ENCODE data around the gene LSS. TPM values are rescaled to one million over a fixed set of nuclear protein-coding genes. Genes with fewer than 3 reads are reported as not detected.

The LSS gene
- total RNA-seq, 2 donors from 2014 or later: 38.9 to 68.9 TPM

DNA sequence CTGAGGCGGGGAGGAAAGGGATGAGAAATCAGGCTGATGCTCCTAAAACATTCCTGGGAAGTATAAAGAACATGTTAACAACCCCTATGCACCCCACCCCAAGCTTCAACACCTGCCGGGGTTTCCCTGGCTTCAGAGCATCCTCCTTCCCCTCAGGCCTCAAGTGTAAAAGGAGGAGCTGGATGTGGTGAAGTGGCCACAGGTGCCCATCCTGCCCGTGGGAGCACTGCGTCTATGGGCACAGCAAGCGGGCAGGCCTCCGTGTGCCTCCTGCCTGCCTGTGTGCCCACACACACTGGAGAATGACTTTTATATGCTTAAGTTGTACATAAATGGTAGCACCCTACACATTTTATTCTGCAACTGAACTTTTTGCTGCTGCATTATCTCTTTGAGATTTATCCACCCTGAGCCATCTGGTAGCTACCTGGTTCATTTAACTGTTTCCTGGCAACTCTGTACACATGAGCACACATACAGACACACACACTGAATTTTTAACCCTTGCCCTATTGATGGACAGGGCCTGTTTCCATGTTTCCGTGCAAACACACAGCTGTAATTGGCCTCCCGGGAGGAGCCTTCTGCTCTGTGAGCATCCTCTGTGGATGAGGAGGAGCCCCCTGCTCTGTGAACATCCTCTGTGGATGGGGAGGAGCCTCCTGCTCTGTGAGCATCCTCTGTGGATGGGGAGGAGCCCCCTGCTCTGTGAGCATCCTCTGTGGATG is 59.8 kb downstream of the LSS start:
- ATAC-seq (no peak), DNase-seq (peak in 1 of 4 donors; percentile 5)

DNA sequence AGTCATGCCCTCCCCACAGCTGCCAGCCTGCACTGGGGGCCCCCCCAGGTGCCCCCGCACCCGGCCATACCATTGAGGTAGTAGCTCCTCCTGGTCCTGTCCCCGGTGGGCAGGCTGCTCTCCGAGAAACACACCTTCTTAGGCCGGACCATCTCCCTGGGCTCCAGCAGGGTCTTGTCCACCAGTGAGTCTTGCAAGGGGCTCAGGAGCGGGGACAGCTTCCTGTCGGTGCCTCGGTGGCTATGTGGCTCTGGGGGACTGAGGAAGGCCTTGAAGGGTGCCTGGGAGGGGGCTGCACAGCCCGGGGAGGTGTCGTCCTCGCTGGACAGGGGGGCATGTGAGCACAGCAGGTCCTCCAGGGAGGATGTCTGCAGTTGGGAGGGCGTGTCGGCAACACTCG is 60.3 kb downstream of the LSS start:
- no peaks in the 10 kb centered on the region for H3K9me3 ChIP-seq
- H3K27me3 ChIP-seq: no peaks in the 10 kb centered on the region
- ATAC-seq (no peak), DNase-seq (peak in 1 of 4 donors; percentile 2)
- no peak overlapping the region for H3K4me3 ChIP-seq
- WGBS, 2 donors: 64 to 79% methylated on average over 9 to 13 of the region's 14 CpGs
- H3K36me3 ChIP-seq (replicated peaks in 1 of 2; ENCODE audit: insufficient read depth in 1 of 2, low read depth in 2 of 2): no peaks in the 10 kb centered on the region
- no peak for TF ChIP-seq POLR2A (IDR thresholded peaks at IDR 0.05)
- TF ChIP-seq, protein P1, sequence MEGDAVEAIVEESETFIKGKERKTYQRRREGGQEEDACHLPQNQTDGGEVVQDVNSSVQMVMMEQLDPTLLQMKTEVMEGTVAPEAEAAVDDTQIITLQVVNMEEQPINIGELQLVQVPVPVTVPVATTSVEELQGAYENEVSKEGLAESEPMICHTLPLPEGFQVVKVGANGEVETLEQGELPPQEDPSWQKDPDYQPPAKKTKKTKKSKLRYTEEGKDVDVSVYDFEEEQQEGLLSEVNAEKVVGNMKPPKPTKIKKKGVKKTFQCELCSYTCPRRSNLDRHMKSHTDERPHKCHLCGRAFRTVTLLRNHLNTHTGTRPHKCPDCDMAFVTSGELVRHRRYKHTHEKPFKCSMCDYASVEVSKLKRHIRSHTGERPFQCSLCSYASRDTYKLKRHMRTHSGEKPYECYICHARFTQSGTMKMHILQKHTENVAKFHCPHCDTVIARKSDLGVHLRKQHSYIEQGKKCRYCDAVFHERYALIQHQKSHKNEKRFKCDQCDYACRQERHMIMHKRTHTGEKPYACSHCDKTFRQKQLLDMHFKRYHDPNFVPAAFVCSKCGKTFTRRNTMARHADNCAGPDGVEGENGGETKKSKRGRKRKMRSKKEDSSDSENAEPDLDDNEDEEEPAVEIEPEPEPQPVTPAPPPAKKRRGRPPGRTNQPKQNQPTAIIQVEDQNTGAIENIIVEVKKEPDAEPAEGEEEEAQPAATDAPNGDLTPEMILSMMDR (IDR thresholded peaks at IDR 0.05): no peak
- no peak overlapping the region for H3K27ac ChIP-seq
- H3K4me1 ChIP-seq: no peaks in the 10 kb centered on the region
- intact Hi-C loops (cut with DNase I): no loop called here

More for the DNA sequence above, 59.8 kb downstream of the LSS start:
- H3K27ac ChIP-seq: no peak overlapping the region
- H3K4me3 ChIP-seq: no peak overlapping the region
- WGBS, 2 donors: 50 to 70% methylated on average over 8 of the region's 8 CpGs
- no peaks in the 10 kb centered on the region for H3K9me3 ChIP-seq
- no peaks in the 10 kb centered on the region for H3K36me3 ChIP-seq (replicated peaks in 1 of 2; ENCODE audit: insufficient read depth in 1 of 2, low read depth in 2 of 2)
- intact Hi-C loops (cut with DNase I): no loop called here
- no peak for TF ChIP-seq POLR2A (IDR thresholded peaks at IDR 0.05)
- TF ChIP-seq, protein P1 (IDR thresholded peaks at IDR 0.05): no peak
- no peaks in the 10 kb centered on the region for H3K4me1 ChIP-seq
- no peaks in the 10 kb centered on the region for H3K27me3 ChIP-seq

DNA sequence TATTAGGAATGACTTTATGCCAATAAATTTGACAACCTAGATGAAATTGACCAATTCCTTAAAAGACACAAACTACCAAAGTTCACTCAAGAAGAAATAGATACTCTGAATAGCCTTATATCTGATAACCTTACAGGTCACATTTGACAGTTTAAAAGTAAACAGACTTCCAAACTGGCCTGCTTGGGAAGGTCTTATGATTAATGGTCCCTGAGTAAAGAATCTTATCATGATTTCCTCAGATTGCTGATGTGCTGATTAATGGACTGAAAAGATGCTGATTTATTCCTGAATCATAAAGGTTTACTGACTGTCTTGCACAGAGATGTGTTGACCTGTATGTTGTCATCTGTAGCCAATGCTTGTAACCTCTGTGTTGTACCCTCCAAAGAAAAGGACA is 63.5 kb downstream of the LSS start:
- intact Hi-C loops (cut with DNase I): no loop called here

DNA sequence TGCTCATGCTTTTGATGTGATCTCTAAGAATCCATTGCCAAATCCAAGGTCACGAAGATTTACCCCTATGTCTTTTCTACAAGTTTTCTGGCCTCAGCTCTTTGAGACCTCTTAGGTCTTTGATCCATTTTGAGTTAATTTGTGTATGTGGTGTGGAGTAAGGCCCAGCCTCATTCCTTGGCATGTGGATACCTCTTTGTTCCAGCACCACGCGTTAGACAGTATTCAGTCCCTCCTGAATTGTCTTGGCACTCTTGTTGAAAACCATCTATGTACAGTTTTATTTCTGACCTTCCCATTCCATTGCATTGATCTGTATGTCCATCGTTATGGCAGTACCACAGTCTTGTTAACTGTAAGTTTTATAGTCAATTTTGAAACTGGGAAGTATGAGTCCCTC is 65.2 kb downstream of the LSS start:
- H3K9me3 ChIP-seq: no peaks in the 10 kb centered on the region
- ATAC-seq: no peak
- TF ChIP-seq, protein P1 (IDR thresholded peaks at IDR 0.05): no peak
- no peak for TF ChIP-seq POLR2A (IDR thresholded peaks at IDR 0.05)
- no peak for DNase-seq
- H3K27ac ChIP-seq: no peak overlapping the region
- intact Hi-C loops (cut with DNase I): no loop called here
- H3K36me3 ChIP-seq (replicated peaks in 1 of 2; ENCODE audit: insufficient read depth in 1 of 2, low read depth in 2 of 2): no peaks in the 10 kb centered on the region
- H3K27me3 ChIP-seq: no peaks in the 10 kb centered on the region
- 64 to 95% methylated on average over 4 of the region's 4 CpGs for WGBS, 2 donors
- no peaks in the 10 kb centered on the region for H3K4me1 ChIP-seq
- H3K4me3 ChIP-seq: no peak overlapping the region

More for the DNA sequence above, 63.5 kb downstream of the LSS start:
- DNase-seq (no peak), ATAC-seq (no peak)
- no peaks in the 10 kb centered on the region for H3K4me1 ChIP-seq
- no peak for TF ChIP-seq POLR2A (IDR thresholded peaks at IDR 0.05)
- TF ChIP-seq, protein P1 (IDR thresholded peaks at IDR 0.05): no peak
- no peaks in the 10 kb centered on the region for H3K36me3 ChIP-seq (replicated peaks in 1 of 2; ENCODE audit: insufficient read depth in 1 of 2, low read depth in 2 of 2)
- no peak overlapping the region for H3K27ac ChIP-seq
- no peaks in the 10 kb centered on the region for H3K27me3 ChIP-seq
- H3K4me3 ChIP-seq: no peak overlapping the region
- no peaks in the 10 kb centered on the region for H3K9me3 ChIP-seq
